Prostate gland (tissue), 2 donors: ENCODE measurements around the gene TSC22D2.

Source experiments
- CTCF ChIP-seq, 4 experiments: fragments of 200-600 bp in 2 of 4; fragments of 450-650 bp in 2 of 4; sonication (generic) in 2 of 4; IDR thresholded peaks; 1 replicate in 3 of 4; 2 replicates in 1 of 4; pipeline ENCODE4 v1.5.1; 2016 to 2019; ENCODE audit warnings: antibody characterized with exemption in 4 of 4, mild to moderate bottlenecking in 2 of 4, moderate library complexity in 2 of 4
- POLR2A ChIP-seq: fragments of 450-650 bp; IDR thresholded peaks from one replicate; pipeline ENCODE4 v1.6.1; 2016; ENCODE audit warnings: antibody characterized with exemption, mild to moderate bottlenecking
- POLR2AphosphoS5 ChIP-seq: sonication (generic); formaldehyde crosslinking; IDR thresholded peaks from one replicate; pipeline ENCODE4 v1.6.1; 2017; ENCODE audit warnings: antibody characterized with exemption

GRCh38 chr3:150439657-150440056, 31.6 kb downstream of the TSC22D2 start:
- TF ChIP-seq CTCF (IDR thresholded peaks at IDR 0.05) = no peak
- TF ChIP-seq POLR2A = no peak
- TF ChIP-seq POLR2AphosphoS5 = no peak
